HG03439 (cell line): Measurements from ENCODE around the gene AURKB.

ENCODE experiments used
- ATAC-seq: cut with Tn5 transposase; IDR thresholded peaks from one replicate; pipeline ENCODE4 v1.9.1; 2021; ENCODE audit warnings: mild to moderate bottlenecking, moderate library complexity; ENCODE audit not compliant: unreplicated experiment

AURKB gene

DNA sequence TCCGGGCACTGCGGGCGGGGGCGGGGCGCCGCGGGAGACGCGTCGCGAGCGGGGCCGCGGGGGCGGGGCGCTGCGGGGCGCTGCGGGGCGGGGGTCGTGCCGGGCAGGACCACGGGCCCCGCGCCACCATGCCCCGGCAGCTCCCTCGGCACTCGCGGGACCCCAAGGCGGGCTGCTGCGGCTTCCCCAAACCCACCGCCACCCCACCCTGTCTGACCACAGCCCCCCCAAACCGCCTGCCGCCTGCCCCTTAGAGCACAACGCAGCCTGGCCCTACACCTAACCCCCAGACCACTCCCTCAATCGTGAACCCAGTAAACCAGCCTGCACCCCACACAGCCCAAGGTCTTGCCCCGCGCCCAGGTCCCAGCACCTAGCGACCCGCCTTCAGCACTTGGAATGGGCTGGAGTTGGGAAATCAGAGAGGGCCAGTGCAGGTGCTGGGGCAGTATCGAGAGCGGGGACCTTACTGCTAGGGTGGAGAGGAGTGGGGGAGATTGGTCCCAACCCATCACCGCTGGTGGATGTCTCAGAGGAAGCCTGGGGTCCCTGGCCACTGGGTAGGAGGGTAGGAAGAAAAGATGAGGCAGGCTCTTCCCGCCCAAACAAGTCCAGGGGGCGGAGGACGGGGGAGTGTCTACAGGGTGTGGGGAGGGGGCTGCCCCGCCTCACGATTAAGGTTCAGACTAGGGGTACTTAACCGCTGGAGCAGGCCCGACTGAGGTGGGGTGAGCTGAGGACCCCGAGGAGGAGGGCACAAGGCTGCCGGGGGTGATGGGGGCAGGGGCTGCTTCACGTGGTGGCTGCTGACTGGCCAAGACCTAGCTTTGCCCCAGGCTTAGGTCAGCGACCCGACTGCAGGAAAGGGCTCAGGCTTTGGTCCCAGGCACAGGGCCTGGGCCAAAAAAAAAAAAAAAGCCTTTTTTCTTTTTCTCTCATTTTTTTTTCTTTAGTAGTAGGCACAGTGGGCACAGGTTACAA is 47.1 kb downstream of the AURKB start:
- ATAC-seq = no peak

DNA sequence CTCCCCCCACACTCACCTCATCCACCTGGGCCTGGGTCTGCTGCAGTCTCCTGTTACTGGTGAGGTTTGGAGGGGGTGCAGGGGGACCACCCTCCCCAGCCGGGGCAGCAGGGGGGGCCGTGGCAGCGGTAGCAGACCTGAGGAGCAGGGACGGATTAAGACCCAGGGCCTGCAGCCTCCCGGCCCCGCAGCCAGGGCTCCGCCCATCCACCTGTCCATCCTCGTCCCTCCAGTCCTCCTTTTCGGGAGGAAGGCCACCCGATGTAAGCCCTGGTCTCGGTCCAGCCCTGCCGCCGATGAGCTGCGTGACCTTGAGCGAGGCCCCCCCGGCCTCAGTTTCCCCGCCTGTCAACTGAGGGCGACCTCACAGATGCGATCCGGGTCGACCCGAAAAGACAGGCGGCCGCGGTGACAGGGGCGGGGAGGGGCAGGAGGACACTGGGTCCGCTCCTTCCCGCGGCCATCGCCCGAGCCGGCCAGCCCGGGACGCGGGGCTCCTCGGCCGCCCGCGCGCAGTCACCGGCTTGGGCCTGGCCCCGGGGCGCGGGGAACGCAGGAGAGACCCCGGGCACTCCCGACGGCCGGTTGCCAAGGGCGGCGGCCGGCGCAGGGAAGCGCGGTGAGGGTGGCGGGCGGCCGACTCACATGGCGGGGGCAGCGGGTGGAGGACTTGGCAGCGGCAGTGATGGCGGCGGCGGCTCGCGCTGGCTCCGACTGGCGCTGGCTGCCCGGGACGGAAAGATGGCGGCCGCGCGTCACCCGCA is 48.0 kb downstream of the AURKB start, which contains the start of gene VAMP2:
VAMP2 (minus strand) TSS at position 716 of the 764 bp plus-strand sequence; CDS start at position 647, 69 bp downstream.
- ATAC-seq = no peak

DNA sequence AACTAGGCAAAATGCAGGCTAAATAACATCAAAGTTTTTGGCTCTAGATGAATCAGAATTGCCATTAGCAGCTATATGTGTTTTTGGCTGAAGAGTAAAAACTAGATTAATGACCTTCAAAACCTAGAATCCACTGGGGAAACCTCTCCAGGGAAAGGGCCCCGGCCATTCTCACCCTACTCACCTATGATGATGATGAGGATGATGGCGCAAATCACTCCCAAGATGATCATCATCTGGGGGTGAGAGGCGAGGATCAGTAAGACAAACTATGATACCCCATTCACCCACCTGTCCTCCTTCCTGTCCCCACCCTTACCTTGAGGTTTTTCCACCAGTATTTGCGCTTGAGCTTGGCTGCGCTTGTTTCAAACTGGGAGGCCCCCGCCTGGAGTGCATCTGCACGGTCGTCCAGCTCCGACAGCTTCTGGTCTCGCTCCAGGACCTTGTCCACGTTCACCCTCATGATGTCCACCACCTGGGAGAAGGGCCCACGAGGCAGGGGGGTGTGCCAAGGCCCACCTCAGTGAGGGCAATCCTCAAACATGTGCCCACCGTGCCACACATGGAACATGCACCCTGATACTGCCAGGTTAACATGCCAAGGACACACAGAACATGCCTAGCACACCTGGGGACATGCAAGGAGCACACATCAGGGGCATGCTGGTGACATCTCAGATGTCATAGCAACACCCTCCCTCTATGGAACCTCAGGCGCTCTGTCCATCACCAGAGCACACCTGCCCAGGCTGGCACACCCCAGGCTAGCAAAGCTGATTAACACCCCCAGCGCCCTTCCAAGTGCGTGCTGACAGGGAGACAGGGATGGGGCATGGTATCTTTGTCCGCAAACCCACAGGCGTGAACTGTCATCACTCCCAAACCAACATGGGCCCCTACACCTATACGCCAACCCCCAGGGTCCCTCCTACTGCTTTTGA is 48.8 kb downstream of the AURKB start:
- no peak for ATAC-seq

GRCh38 chr17:8160741-8161221 is 49.6 kb downstream of the AURKB start:
- no peak for ATAC-seq

GRCh38 chr17:8160224-8160577 is 50.2 kb downstream of the AURKB start:
- no peak for ATAC-seq

DNA sequence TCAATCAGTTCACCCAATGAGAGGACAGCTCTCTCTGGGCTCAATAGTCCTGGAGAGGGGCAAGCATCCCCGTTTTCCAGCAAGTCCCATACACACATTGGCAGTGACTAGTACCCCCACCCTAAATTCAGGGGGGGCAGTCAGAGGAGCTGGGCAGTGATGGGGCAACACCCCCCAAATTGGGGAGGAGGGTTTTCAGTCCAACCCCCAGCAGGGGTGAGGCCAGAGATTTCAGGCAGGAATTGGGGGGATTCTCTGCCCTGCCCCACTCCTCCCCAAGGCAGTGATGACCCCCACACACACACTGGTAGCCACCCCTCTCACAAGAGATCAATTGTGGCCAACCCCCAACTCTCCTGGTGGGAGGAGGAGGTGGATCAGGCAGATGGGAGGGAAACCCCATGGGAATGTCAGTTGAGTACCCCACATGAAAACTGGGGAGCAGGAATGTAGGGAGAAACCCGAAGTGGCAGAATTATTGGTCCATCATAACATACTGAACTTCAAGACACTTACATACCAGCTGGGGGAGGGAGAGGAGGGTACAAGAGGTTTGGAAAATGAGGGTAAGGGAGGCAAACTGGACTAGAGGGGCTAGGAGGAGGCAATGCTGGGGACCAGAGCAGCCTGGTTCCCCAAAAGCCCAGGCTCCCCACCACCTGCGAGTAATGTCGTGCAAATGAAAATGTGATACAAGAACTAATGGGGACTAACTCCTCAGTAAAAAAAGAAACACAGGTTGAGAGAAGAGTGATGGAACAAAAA is 50.7 kb downstream of the AURKB start:
- ATAC-seq = no peak

- ATAC-seq = no peak
These were observed 51.4 kb downstream of the AURKB start for GRCh38 chr17:8159032-8159400.

- ATAC-seq = no peak
These were observed 51.9 kb downstream of the AURKB start for GRCh38 chr17:8158267-8159031.

DNA sequence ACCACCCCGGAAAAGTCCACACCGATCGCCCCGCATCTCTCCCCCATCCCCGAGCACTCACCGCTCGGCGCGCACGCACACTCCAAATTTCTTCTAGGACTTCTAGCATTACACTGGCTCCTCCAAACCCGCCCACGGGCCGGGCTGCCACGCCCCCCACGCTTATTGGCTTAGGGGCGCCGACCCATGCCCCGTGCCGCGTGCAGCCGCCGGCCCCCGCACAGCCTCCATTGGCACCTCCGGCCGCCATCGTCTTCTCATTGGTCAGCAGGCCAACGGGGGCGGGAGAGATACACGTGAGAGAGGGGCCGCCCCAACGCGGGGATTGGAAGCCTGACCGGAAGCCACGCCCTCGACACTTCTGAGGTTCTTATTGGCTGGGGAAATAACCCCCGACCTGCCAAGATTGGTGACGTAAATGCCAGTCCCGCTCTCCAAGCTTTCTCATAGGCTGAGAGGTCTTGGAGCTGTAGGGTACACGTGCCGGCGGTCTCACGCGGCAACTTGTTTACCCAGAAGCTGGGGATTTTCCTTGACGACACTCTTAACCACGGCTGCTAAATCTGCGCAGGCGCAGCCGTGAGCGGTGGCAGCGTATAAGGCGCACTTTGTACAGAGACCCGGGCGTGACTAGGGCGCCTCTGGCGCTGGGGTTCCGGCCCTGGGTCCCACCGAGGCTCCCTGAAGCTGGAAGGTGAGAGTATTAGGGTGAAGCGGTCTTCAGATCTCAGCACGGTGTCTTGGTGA is 54.0 kb downstream of the AURKB start:
- ATAC-seq = peak; percentile 77

- ATAC-seq = no peak
These were observed 54.5 kb downstream of the AURKB start for GRCh38 chr17:8155996-8156245.

GRCh38 chr17:8155231-8155995 is 55.0 kb downstream of the AURKB start:
- ATAC-seq = no peak
